Fibroblast of the aortic adventitia (primary cell): ENCODE measurements around the gene OTUD4. TPM values are rescaled to one million over a fixed set of nuclear protein-coding genes. Genes with fewer than 3 reads are reported as not detected.
A peak's percentile ranks its signal among the peaks of the same experiment; 100 is the strongest.

Source experiments
- DNase-seq: peaks from one replicate; pipeline ENCODE4 v3.0.0-alpha.2; 2010; ENCODE audit warnings: low read depth
- H3K4me3 ChIP-seq: 2 replicates; pipeline ENCODE4 v1.5.1; 2011; ENCODE audit warnings: low read depth, mild to moderate bottlenecking, control low read depth, low read length, moderate library complexity
- CTCF ChIP-seq: IDR thresholded peaks from 2 replicates; pipeline ENCODE4 v1.5.1; 2011; ENCODE audit warnings: mild to moderate bottlenecking, low read length, control low read depth, inconsistent platforms; ENCODE audit not compliant: insufficient read depth
- total RNA-seq: library from RNA; depleted of rRNA; stranded (reverse); fragments of >200 nt; gene quantifications from 2 replicates; pipeline ENCODE4 v1.2.3, GENCODE V29; 2012; ENCODE audit warnings: low replicate concordance

OTUD4 gene
- total RNA-seq, 1 donor: 36.1 TPM

GRCh38 chr4:145170223-145170622, 10.2 kb downstream of the OTUD4 start:
- no peak overlapping the region for H3K4me3 ChIP-seq
- TF ChIP-seq CTCF: no peak
- DNase-seq: peak; percentile 62

GRCh38 chr4:145168581-145169187, 11.7 kb downstream of the OTUD4 start:
- no peak overlapping the region for H3K4me3 ChIP-seq
- no peak for TF ChIP-seq CTCF
- DNase-seq: no peak

GRCh38 chr4:145167887-145168286, 12.5 kb downstream of the OTUD4 start:
- no peak for TF ChIP-seq CTCF
- no peak for DNase-seq
- no peak overlapping the region for H3K4me3 ChIP-seq

- no peak for DNase-seq
- no peak for TF ChIP-seq CTCF
- H3K4me3 ChIP-seq: no peak overlapping the region
These were observed 18.8 kb downstream of the OTUD4 start for GRCh38 chr4:145161549-145161948.

- TF ChIP-seq CTCF: no peak
- H3K4me3 ChIP-seq: no peak overlapping the region
- DNase-seq: no peak
These were observed 23.4 kb downstream of the OTUD4 start for GRCh38 chr4:145156986-145157385.

GRCh38 chr4:145155268-145155870, 25.0 kb downstream of the OTUD4 start:
- no peak for DNase-seq
- no peak overlapping the region for H3K4me3 ChIP-seq
- TF ChIP-seq CTCF: no peak

GRCh38 chr4:145154573-145154972, 25.8 kb downstream of the OTUD4 start:
- peak; percentile 66 for TF ChIP-seq CTCF
- peak; percentile 42 for DNase-seq
- no peak overlapping the region for H3K4me3 ChIP-seq
